Raji (cell line): ENCODE data around the gene ETV3L.

Experiments
- POLR2A ChIP-seq: IDR thresholded peaks from 2 replicates; pipeline ENCODE4 v1.6.1; 2011; ENCODE audit warnings: low read depth, low read length, control low read depth; ENCODE audit not compliant: insufficient read depth

ETV3L gene

GRCh38 chr1:157114183-157115121, 14.8 kb upstream of the ETV3L start:
- no peak for TF ChIP-seq POLR2A

GRCh38 chr1:157113631-157114030, 14.0 kb upstream of the ETV3L start:
- no peak for TF ChIP-seq POLR2A

GRCh38 chr1:157113106-157113505, 13.5 kb upstream of the ETV3L start:
- TF ChIP-seq POLR2A, result no peak

GRCh38 chr1:157112186-157112867, 12.7 kb upstream of the ETV3L start:
- no peak for TF ChIP-seq POLR2A

- no peak for TF ChIP-seq POLR2A
These were observed 12.0 kb upstream of the ETV3L start for GRCh38 chr1:157111396-157112165.

- no peak for TF ChIP-seq POLR2A
These were observed 11.1 kb upstream of the ETV3L start for GRCh38 chr1:157110686-157111085.

GRCh38 chr1:157110003-157110402, 10.4 kb upstream of the ETV3L start:
- no peak for TF ChIP-seq POLR2A

GRCh38 chr1:157108448-157108847, 8.8 kb upstream of the ETV3L start:
- TF ChIP-seq POLR2A, result no peak

- no peak for TF ChIP-seq POLR2A
These were observed 8.1 kb upstream of the ETV3L start for GRCh38 chr1:157107702-157108101.

- TF ChIP-seq POLR2A, result no peak
These were observed 7.2 kb upstream of the ETV3L start for GRCh38 chr1:157106813-157107189.

GRCh38 chr1:157105988-157106812, 6.6 kb upstream of the ETV3L start:
- no peak for TF ChIP-seq POLR2A

GRCh38 chr1:157105298-157105987, 5.8 kb upstream of the ETV3L start:
- TF ChIP-seq POLR2A, result no peak

- no peak for TF ChIP-seq POLR2A
These were observed 5.1 kb upstream of the ETV3L start for GRCh38 chr1:157104598-157105293.

- TF ChIP-seq POLR2A, result no peak
These were observed 3.7 kb upstream of the ETV3L start for GRCh38 chr1:157103268-157103667.

- no peak for TF ChIP-seq POLR2A
These were observed 1.5 kb upstream of the ETV3L start for GRCh38 chr1:157101149-157101548.
